A549 treated with DMSO at 1 μM for 4 hours (cell line): Measurements from ENCODE around the gene SERF1A. TPM values are rescaled to one million over a fixed set of nuclear protein-coding genes. Genes with fewer than 3 reads are reported as not detected.

Experiments
- total RNA-seq: library from RNA; stranded (reverse); fragments of 200-300 nt; extraction: Qiagen RNA extraction; gene quantifications from 5 replicates; pipeline ENCODE4 v1.2.3, GENCODE V29; 2022; ENCODE audit warnings: low read depth

Gene SERF1A
- total RNA-seq, result 0.60 to 1.5 TPM (median 0.86 TPM) in 5 replicates

GRCh38 chr5:70900533-70901271 lies at the start of gene SERF1A:
Gene SERF1A (plus strand): TSS chr5:70900669. CDS start chr5:70900870, 201 bp downstream.

Other genes starting within 250 kb of the SERF1A start
- 56.0 to 63.2 TPM (median 59.7 TPM) in 5 replicates for gene SMN1, start 24.4 kb downstream of the SERF1A start, total RNA-seq
- 0.25 to 0.47 TPM (median 0.41 TPM) in 5 replicates for gene NAIP, start 124.7 kb downstream of the SERF1A start, total RNA-seq
- gene GTF2H2, start 167.0 kb downstream of the SERF1A start, total RNA-seq, result 8.9 to 17.6 TPM (median 12.2 TPM) in 5 replicates